ENCODE results near the gene ACSM4. TPM values are rescaled to one million over a fixed set of nuclear protein-coding genes. Genes with fewer than 3 reads are reported as not detected.
A peak's percentile ranks its signal among the peaks of the same experiment; 100 is the strongest.

ACSM4 gene
- total RNA-seq, 2 donors from 2014 or later, result not detected

DNA sequence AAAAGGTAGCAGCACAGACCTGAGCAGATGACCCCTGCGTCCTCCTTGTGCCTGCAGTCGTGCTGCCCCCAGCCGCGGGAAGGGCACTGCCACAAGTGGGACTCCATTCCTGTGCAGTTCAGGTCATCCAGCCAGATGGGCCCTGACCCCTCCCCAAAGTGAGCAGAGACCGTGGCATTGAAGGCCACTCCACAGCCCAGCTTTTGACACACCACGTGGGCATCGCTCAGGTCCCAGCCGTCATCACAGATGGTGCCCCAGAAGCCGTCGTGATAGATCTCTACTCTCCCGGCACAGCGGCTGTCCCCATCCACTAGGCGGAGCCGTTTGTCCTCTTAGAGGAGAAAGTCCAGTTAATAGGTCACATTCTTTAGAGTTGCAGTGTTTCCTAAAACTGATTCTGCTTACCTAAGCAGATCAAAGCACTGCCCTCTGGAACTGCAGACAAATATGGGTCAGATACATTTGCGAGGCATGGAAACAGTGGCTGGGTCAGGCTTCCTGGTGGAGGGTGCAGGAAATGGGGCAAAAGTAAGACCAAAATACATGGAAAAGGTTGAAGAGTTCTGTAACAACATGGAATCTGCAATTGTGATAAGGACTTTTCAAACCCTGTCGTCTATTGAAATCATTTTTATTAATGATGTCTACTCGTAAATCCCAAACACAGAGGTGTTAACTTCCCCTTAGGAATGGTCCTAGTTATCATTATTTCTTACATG, 70.7 kb downstream of the ACSM4 start:
- Mint-ChIP-seq H3K36me3 (no peaks in the 10 kb centered on the region), H3K9me3 (peaks cover 0 to 6% of the 10 kb centered on the region in 2 donors), H3K27ac (no peak overlapping the region)
- ATAC-seq (no peak), DNase-seq (ENCODE audit: low spot score in 2 of 2) (peak in 1 of 2 donors; percentile 27)

GRCh38 chr12:7375145-7375543, 71.3 kb downstream of the ACSM4 start:
- H3K9me3 Mint-ChIP-seq, result peaks cover 0 to 6% of the 10 kb centered on the region in 2 donors

DNA sequence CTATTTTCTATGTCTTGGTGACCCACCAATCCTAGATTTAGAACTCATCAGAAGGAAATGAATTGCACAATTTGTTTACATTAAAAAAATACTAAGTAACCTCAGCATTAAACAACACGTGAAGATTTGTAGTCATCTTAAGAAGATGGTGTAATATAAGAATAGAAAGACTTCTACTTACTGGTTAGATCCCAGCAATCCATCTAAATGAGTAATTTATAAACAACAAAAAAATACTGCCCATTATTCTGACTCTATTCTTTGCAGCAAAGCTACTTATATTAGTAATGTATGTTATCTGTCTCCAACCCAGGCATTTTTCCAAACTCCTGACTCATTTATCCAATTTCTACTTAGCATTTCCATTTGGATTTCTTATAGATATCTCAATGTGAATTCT, 72.3 kb downstream of the ACSM4 start:
- ATAC-seq (no peak), DNase-seq (ENCODE audit: low spot score in 2 of 2) (no peak)
- H3K9me3 Mint-ChIP-seq, result no peaks in the 10 kb centered on the region
- no peak overlapping the region for H3K27ac Mint-ChIP-seq
- H3K36me3 Mint-ChIP-seq, result no peaks in the 10 kb centered on the region

More at GRCh38 chr12:7375145-7375543, 71.3 kb downstream of the ACSM4 start:
- ATAC-seq (no peak), DNase-seq (ENCODE audit: low spot score in 2 of 2) (no peak)
- Mint-ChIP-seq H3K27ac (no peak overlapping the region), H3K36me3 (no peaks in the 10 kb centered on the region)

Other genes with a start within 250 kb of the ACSM4 start
- gene C1S, start 243.4 kb upstream of the ACSM4 start, total RNA-seq, result 10 to 100 TPM in 1 of 2 donors, 1 to 10 TPM in 1; 4.8 to 21.9 TPM
- gene C1R, start 211.6 kb upstream of the ACSM4 start, total RNA-seq, result 1 to 10 TPM; 3.9 to 5.6 TPM
- 10 to 100 TPM; 18.6 to 21.8 TPM for gene C1RL, start 194.9 kb upstream of the ACSM4 start, total RNA-seq
- gene RBP5, start 175.2 kb upstream of the ACSM4 start, total RNA-seq, result not detected
- 10 to 100 TPM; 36.8 to 57.0 TPM for gene CLSTN3, start 173.7 kb upstream of the ACSM4 start, total RNA-seq
- gene PEX5, start 114.4 kb upstream of the ACSM4 start, total RNA-seq, result 10 to 100 TPM; 18.1 to 37.4 TPM
- gene CD163L1, start 140.1 kb downstream of the ACSM4 start, total RNA-seq, result not detected
- not detected for gene CD163, start 199.7 kb downstream of the ACSM4 start, total RNA-seq